Central memory CD4-positive, alpha-beta T cell (primary cell): ENCODE data around the gene STXBP6.

ENCODE experiments used
- DNase-seq: peaks from one replicate; pipeline ENCODE4 v3.0.0; 2022

The STXBP6 gene

DNA sequence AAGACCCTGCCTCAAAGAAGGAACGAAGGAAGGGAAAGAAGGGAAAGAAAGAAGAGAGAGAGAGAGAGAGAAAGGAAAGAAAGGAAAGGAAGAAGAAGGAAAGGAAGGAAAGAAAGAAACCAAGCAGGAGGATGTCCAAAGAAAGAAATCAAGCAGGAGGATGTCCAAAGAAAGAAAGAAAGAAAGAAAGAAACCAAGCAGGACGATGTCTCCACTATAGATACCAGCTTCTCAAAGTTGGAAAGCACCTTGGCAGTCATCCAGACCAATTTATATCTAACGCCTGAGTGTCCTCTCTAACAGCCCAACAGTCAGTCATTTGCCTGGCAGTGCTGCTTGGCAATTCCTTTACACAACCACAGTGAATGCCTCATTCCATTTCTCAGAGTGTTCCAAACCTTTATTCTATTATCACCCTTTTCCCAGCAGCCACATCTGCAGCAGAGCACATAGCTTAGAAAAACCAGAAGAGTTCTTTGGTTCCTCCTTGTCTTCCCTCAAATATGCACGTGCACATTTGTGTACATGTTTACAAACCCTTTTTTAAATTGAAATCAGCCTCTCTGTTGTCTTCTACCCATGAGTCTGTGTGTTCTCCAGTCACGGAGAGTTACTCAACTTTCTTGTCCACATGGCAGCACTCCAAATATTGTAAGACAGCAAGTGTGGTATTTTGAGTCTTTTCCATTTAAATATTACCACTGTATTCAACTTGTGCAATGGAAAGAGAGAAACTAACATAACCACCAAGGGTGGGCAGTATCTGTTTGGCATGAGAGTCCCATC lies 138.4 kb downstream of the STXBP6 start:
- no peak for DNase-seq

DNA sequence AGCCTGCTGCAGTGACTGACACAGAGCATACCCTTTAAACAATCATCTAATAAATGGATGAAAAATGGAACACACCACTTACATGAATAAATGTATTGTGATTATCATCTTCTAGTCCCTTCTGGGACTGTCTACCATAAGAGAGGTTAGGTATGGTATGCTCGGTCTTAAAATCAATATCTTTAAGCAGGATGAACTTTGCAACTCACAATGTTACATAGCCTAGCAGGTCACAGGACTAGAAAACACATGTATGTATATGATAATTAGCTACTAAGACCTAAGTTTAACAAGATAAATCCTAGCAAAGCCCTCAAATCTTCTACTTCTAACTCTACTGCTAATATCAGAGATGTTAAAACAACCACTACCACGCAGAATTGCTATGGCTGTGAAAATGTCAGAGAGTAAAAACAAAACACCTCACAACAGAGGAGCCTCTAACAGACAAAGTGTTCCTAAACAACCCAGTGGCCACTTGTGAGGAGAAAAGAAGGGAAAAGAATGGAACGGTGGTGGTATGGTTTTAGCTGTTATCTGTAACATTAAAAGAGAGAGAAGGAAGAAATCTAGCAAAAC lies 139.4 kb downstream of the STXBP6 start:
- DNase-seq, result no peak

DNA sequence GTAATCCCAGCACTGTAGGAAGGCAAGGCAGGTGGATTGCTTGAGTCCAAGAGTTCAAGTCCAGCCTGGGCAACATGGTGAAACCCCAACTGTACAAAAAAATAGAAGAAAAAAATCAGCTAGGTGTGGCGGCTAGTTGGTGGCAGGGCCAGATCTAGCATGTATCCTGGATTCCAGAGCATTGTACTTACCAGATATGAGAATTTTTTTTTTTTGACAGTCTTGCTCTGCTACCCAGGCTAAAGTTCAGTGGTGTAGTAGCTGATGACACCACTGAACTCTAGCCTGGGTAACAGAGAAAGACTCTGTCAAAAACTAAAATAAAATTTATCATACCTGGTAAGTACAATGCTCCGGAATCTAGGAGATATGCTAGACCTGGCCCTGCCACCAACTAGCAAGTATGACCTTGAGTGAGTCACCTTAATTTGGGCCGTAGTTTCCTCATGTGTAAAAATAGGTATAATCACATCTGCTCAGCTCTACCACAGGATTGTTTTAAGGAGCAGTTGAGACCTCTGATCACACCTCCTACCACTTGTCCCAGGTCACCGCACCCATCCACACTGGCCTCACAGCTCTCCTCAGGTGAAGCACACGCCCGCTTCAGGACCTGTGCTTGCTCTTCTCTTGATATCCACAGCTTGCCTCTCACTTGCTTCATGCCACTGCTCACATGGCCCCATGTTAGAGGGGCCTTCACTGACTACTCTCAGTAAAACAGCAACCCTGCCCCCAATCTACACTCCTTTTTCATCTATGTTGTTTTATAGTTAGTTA lies 140.2 kb downstream of the STXBP6 start:
- DNase-seq, result no peak

DNA sequence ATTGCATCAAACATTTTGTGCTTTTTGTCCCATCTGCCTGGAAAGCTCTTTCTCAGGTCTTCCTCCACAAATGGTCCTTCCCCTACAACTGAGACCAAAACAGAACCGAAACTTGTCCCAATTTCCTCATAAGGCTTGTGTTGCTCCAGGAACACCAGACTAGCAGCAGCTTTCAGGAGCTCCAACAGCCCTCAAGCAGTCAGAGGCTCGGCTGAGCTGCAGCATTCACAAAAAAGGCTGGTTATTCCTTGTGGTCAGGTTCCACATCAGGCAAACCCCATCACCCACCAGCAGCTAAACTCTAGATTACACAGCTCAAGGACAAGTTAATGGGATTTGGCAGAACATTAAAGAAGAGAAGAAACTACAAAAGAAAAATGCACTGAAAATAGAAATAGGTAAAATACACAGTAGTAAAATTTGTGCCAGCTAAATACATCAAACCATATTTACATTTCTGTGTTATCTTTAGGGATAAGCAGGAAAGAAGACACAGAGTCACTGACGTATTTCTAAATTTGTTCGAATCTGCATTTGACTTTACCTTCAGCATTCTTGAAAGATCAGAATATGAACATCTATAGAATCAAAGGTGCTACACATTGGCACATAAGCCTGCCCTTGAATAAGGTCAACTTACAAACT lies 141.2 kb downstream of the STXBP6 start:
- no peak for DNase-seq

DNA sequence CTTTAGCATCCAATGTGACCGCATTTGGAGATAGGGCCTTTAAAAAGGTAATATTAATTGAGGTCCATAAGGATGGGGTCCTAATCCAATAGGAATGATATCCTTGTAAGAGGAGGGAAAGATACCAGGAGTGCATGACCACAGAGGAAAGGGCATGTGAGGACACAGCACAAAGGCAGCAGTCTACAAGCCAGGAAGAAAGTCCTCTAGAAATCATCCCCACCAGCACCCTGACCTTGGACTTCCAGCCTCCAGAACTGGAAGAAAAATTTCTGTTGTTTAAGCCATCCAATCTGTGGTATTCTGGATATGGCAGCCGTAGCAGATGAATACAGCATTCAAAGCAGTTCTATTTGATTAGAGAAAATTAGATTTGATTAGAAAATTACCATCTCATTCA lies 145.4 kb downstream of the STXBP6 start:
- DNase-seq, result no peak

DNA sequence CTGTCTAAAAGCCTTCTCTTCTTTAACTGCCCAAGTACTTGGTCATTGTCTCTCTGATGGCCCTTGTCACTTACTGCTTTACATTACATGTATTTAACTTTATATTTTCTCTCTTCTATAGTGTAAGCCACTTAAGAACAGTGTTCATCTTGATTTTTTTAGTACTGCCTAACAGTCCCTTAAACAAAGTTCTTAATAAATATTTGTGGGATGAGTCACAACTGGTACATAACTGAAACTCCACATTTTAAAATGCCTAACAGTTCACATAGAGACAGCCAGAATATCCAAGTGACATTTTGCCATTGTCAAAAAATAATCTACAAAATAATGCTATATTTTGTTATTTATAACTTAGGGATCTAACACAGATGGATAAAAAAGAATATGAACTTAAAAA lies 146.6 kb downstream of the STXBP6 start:
- no peak for DNase-seq

DNA sequence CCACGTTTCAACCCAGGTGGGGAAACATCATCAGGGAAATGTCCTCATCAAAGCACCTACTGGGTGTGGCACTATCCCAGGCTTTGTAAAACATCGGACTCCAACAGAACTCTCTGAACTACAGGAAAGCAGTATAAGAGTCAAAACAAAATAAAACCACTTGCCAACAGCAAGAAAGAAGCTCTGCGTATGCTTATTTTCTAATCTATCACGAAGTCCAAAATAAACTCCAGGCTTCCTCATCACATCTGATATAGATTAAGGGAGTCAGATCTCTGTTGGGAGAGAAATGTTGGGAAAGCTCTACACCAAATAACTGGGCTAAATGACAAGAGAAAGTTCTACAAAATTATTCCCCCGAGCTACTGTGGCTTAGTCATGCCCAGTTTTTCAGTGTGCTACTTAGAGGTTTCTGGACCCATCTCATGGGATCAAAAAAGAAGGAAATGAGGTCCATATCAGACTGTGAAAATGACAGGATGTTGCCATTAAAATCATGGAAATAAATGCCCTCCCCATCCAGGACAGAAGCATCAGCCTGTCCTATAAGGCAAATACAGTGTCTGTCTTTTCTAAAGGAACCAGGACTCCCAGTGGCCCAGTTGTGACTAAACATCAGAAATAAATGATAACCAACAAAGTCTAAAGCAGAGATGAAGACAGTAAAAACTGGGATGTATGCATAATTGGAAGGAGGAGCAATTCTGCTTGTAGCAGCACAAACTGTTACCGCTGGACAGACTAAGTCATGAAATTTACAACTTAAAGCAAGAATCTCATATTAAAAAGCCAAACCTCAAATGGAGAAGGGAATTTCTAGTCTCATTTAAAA lies 149.5 kb downstream of the STXBP6 start:
- no peak for DNase-seq

DNA sequence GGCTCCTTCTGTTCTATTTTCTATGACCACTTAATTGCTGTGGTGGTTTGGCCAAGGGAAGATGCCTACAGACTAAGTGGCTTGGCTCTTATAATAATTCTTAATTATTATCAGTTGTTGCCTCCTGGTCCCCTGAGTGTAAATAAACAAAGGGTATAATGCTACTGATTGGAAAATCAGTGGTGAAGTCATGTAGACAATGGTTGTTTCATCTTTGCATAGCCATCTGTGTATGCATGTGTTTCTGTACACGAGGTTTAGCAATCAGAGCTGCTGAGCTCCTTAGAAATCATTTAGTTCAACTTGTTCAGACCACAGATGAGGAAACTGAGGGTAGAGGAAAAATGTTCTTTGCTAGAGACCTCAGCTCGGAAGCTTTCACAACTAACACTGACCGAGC lies 152.2 kb downstream of the STXBP6 start:
- DNase-seq, result no peak

DNA sequence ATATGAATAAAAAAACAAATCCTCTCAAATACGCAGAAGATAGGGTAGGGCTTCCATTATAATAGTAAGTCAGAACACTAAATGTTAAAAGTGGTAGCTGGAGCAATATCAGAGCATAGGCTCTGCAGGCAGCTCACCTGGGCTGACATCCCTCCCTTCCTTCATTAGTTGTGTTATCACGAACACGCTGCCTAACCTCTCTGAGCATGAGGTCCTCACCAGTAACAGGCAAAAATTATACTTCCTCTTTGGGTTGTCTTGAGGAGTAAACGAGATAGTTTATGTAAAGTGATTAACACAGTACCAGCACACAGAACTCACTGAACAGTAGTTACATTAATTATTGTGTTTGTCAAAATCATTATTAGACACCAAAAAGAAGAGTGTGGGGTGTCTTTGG lies 154.3 kb downstream of the STXBP6 start:
- no peak for DNase-seq

DNA sequence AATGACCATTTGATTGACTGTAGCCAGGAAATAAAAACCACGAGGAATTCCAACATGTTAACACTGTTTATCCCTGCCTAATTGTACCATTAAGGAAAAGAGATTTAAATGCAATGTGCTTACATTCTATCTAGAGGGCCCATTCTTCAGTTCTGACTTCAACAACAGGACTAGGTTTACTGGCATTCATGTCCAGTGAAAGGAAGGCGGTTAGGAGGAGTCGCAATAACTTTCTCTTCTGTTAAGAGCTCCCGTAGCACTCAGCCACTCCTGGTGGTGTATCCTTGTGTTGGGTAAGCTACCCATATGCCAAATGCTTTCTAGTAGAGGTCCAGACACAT lies 154.7 kb downstream of the STXBP6 start:
- no peak for DNase-seq

DNA sequence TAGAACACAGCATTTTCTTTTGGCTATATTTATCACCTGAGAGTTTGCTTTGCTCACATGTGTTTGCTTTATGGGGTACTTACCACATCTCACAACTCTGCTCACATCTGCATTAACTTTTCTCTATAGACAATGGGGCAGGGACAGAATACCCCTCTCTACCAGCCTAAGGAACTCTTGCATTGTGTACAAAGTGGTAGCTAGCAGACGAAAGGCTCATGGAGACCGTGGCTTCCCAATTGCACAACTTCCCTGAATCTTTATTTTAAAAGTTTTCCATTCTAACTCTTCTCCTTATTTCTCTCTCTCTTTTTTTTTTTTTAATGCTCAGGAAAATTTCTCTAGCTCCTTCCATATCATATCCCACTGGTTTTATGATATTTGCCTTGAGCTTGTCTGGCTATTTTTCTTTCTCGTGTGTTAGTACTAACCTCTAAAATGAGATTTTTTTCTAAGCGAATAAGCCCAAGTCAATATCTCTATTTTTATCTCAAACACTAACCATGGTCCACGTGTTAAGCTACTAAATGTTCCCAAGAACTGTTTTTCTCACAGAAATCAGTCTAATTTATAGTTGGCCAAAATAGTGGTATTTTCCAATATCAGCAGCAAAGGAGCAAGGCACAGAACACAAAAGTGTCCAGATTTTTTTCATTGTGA lies 155.2 kb downstream of the STXBP6 start:
- no peak for DNase-seq

DNA sequence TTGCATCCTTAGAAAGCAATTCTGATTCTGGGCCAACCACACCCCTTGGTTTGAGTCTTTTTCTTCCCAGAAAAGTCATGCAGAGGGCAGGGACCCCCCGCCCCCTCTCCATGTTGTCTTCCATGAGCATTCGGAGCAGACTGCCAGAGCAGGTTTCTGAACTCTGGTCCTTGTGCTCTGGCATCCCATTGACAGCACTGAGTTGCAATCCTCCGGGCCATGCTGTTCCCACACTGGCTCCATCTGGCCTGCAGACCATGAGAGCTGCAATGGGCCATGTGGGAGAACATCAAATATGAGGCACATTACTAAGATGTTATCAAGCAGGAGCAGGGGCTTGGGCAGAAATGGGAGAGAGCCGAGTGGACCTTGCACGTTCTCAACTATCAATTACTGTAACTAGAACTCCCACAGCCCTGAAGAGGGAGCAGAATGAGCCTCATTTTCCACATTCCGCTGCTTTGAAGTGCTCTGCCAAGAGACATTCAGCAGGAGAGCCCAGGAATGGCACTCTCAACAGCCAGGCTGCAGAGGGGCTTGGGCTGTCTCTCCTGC lies 157.4 kb downstream of the STXBP6 start:
- no peak for DNase-seq

DNA sequence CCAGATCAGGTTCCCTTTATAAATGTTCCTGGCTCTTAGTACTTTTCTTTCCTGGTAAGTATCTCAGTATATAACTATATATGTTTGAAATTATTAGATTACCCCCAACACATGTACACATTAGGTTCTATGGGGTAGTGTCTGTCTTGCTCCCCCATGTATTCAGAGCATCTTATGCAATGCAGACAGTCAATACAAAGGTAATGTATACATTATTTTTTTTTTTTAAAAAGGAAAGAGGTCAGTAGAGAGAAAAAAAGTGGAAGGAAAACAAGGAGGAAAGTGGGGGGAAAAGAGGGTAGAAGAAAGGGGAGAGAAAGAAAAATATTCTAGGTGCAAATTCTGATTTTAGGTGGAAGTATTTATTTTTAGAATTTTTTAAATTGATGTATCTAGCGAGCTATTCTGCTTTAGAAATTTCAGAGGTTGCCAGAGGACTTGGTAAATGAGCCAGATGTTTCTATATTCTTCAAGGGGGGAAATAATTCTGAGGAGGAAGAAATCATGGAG lies 157.9 kb downstream of the STXBP6 start:
- DNase-seq, result no peak

DNA sequence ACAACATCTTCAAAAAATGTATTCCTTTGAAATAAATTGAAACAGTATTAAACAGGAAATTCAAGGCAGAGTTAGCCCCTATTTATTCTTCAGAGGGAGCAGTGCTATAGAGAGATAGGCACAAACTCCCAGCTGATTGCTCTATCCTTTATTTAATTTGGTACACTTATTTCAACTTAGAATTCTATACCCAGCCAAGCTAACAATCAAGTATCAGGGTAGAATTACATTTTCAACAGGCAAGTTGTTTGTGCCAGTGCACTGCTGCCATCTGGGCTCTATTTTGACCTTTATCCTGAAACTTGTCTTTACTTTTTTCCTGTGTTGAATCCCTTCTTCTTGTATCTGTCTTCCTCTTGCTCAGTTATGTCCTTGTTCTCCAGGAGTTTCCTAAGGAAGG lies 159.2 kb downstream of the STXBP6 start:
- no peak for DNase-seq

DNA sequence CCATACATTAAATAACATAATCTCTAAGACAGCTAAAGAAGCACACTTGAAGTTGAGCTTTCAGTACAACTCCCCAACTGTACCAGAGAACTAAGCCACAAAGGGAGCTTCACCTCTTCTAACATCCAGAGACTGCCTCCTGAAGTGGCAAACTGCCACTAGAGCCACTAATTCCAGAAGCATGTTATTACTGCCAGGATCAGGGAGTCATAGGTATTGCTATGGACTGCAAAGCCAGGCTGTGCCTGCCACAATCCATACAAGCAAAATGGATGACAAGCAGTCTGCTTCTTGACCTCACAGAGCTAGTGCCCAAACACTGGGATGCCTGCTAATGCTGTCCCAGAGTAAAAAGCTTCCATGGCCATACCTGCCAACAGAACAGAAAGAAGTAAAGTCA lies 160.1 kb downstream of the STXBP6 start:
- no peak for DNase-seq

DNA sequence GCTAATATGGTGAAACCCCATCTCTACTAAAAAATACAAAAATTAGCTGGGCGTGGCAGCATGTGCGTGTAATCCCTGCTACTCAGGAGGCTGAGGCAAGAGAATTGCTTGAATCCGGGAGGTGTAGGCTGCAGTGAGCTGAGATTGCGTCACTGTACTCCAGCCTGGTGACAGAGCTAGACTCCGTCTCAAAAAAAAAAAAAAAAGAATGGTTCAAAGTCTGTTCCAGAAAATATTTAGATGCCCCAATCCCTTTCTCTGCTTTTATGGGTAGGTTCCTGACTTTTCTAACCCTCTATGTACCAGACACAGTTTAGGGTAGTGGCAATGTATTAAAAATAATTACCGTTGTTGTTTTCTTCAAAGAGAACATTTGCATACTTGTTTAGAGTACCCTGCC lies 161.4 kb downstream of the STXBP6 start:
- DNase-seq, result no peak

DNA sequence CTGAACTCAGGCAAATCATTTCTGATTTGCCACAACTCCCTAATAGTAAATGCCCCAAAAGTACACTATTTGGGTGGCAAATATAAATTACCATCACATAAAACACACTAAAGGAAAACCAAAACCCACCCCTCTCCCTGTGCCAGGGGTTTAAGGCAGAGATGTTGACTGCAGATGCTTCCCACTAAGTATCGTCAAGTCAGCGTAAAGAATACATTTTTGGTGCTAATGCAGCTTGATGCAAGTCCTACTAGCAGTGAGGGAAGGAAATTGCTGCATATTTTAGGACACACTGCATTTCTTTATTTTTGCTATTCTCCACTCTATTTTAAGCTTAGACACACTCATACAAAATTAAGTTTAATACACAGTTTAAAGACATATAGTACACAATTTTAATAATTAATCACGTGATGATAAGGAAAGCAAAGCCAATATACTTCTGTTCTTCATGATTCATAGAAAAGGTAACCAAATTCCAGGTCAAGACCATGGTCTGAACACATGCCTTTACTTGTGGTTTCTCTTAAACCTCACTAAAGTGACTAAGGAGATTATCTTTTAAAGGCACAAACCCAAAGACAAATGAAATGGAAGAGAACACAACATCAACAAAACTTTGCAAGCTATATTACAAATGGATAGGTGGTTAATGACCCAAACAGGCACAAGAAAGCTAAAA lies 162.2 kb downstream of the STXBP6 start:
- no peak for DNase-seq

DNA sequence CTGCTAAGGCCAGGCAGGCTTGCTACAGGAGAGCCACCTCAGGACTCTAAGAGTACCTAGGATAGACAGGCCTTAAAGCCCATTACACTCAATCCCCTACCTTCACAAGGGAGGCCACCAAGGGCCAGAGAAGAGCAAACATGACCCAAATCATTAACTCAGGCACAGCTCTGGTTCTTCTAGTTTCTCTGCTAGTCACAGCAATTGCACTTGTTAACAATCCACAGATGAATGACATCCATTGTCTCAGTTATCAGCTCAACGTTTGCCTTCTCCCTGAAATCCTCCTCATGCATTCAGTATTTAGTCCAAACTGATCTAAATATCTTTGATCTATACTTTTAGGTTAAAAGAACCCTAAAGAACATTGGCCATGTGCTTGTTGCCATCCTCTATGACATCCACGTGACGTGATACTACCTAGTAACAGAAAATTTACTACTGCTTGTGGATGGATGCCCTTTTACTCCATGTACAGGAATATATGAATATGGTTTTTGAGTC lies 164.5 kb downstream of the STXBP6 start:
- DNase-seq, result no peak

DNA sequence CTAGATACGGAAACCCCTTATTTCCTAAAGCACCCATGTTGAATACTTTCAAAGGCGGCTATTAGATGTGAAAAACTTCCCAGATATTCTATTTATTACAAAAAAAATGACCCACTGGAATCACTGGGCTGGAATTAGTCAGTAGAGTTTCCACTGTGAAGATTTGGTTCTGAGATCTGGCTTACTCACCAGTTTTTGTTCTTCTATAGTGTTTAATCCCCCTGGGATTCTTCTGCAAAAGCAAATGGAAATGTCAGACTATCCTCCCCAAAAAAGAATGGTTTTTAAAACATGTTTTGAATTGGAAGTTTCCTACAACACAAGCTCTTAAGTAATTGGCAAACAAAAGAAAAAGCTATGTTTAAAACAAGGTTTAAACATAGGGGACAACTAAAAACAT lies 166.4 kb downstream of the STXBP6 start:
- no peak for DNase-seq

DNA sequence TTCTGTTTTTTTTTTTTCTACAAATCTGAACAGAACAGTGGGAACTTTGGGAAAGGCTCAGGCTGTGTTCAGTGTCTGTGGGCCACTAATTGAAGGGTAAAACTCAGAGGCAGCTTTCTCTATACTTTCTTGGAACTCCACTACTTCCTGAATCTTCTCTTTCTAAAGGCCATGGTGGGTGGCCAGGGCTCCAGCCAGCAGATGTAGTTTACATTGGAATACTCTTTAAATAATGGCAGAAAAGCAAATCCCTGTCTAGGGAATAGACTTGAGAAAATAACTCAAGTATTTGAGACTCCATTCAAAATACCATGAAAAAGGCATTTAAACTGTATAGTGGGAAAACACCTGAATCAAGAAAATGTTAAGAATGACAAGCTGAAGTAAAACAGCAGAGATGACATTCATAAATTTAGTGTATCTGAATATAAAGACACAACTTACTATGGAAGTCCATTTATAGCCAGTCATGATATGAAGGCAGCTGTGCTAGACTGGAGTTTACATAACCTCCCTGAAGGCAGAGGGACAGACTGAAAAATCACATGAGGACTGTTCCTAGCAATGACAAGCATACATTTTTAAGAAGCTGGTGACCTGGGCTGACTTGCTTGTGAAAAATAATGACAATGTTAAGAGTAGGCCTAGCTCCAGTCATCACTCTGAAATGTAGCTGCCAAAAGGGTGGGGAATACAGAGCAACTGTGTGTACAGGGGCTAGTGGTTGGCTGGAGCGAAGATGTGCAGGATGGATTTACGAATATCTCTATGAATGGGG lies 168.6 kb downstream of the STXBP6 start:
- DNase-seq, result no peak
